ENCODE results near the gene PYROXD2.
A peak's percentile ranks its signal among the peaks of the same experiment; 100 is the strongest.

The PYROXD2 gene

GRCh38 chr10:98446661-98447221 lies 31.8 kb upstream of the PYROXD2 start, which contains the start of gene HPS1:
Gene HPS1 (minus strand): TSS chr10:98446935. CDS start chr10:98443240, 3,695 bp downstream.
- DNase-seq (ENCODE audit: low read depth): no peak

GRCh38 chr10:98446151-98446660 lies 31.2 kb upstream of the PYROXD2 start:
- no peak for DNase-seq (ENCODE audit: low read depth)
- peak overlapping the region; percentile 81 for H3K4me3 ChIP-seq (ENCODE audit: low read length)
- TF ChIP-seq CTCF (conservative IDR thresholded peaks at IDR 0.05; ENCODE audit: low read depth, low read length): no peak

More at GRCh38 chr10:98446661-98447221, 31.8 kb upstream of the PYROXD2 start, which contains the start of gene HPS1:
- H3K4me3 ChIP-seq (ENCODE audit: low read length): peak within 1 kb of the TSS; percentile 81
- TF ChIP-seq CTCF (conservative IDR thresholded peaks at IDR 0.05; ENCODE audit: low read depth, low read length): no peak

GRCh38 chr10:98445200-98445812 lies 30.3 kb upstream of the PYROXD2 start:
- peak overlapping the region; percentile 81 for H3K4me3 ChIP-seq (ENCODE audit: low read length)
- no peak for TF ChIP-seq CTCF (conservative IDR thresholded peaks at IDR 0.05; ENCODE audit: low read depth, low read length)
- no peak for DNase-seq (ENCODE audit: low read depth)

- no peak overlapping the region for H3K4me3 ChIP-seq (ENCODE audit: low read length)
- DNase-seq (ENCODE audit: low read depth): peak; percentile 34
- no peak for TF ChIP-seq CTCF (conservative IDR thresholded peaks at IDR 0.05; ENCODE audit: low read depth, low read length)
Observed at GRCh38 chr10:98444314-98445006, 29.5 kb upstream of the PYROXD2 start.

GRCh38 chr10:98438715-98439114 lies 23.7 kb upstream of the PYROXD2 start:
- DNase-seq (ENCODE audit: low read depth): no peak
- TF ChIP-seq CTCF (conservative IDR thresholded peaks at IDR 0.05; ENCODE audit: low read depth, low read length): no peak
- no peak overlapping the region for H3K4me3 ChIP-seq (ENCODE audit: low read length)

- no peak overlapping the region for H3K4me3 ChIP-seq (ENCODE audit: low read length)
- no peak for DNase-seq (ENCODE audit: low read depth)
- no peak for TF ChIP-seq CTCF (conservative IDR thresholded peaks at IDR 0.05; ENCODE audit: low read depth, low read length)
Observed at GRCh38 chr10:98436704-98437103, 21.7 kb upstream of the PYROXD2 start.

Measured in retinal pigment epithelial cell (primary cell).